ENCODE measurements around the gene ERMP1.

Gene ERMP1

GRCh38 chr9:5852987-5853386, 20.1 kb upstream of the ERMP1 start:
- no peak for DNase-seq (ENCODE audit: low spot score)

- DNase-seq (ENCODE audit: low spot score): no peak
Measured at GRCh38 chr9:5851445-5851844, 18.5 kb upstream of the ERMP1 start.

DNA sequence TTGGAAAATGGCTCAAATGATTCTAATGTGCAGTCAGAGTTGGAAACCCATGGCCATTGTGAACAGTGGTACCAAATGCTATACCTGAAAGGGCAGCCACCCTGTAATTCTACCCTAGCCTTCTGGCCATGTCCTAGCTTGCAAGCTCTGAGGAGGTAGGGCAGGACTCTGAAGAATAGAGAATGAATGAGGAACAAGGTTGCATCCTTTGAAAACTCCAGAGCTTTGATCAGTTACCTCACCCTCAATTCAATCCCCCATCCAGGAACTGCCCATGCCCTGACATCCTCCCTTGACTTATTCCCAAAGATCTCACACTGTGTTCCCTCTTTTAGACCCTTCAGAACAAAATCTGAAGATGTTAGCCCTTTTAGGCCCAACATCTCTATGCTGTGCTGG, 17.8 kb upstream of the ERMP1 start:
- DNase-seq (ENCODE audit: low spot score): no peak

DNA sequence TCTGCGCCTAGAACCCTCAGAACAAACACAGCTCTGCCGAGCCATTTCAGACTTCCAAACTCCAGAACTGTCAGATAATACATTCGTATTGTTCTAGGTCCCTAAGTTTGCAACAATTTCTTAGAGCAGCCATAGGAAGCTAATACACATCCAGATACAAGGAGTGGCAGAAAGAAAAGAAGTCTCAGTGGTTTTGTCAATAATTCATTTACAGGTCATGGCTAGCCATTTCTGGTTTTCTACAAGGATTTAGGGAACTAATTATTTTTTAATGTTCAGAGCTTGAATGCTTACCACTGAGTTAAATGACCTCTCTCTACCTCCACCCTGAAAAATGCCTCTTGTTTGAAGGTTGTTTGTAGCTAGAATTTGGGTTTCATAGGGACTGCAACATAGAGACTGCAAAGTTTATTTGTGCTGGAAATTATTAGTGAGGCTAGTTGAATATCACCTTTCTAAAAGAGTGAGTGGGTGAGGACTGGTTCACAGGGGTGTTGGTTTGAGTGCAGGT, 15.5 kb upstream of the ERMP1 start:
- no peak for DNase-seq (ENCODE audit: low spot score)

- no peak for DNase-seq (ENCODE audit: low spot score)
Measured at GRCh38 chr9:5846501-5846921, 13.6 kb upstream of the ERMP1 start.

GRCh38 chr9:5846096-5846495, 13.2 kb upstream of the ERMP1 start:
- DNase-seq (ENCODE audit: low spot score): no peak

DNA sequence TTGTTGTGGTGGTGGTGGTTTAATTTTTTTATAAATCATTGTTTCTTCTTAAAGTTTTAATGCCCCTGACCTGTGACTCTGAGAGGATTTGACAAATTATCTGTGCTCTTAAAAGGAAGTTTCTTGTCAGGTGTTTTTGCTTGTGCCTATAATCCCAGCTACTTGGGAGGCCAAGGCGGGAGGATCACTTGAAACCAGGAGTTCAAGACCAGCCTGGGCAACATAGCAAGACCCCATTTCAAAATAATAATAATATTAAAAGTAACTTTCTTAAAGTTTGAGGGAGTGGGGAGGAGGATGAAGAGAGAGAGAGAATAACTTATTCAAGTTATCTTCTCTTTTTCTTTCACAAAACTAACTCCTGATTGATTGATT, 12.2 kb upstream of the ERMP1 start:
- DNase-seq (ENCODE audit: low spot score): no peak

GRCh38 chr9:5843794-5844471, 11.0 kb upstream of the ERMP1 start:
- DNase-seq (ENCODE audit: low spot score): peak; percentile 49

DNA sequence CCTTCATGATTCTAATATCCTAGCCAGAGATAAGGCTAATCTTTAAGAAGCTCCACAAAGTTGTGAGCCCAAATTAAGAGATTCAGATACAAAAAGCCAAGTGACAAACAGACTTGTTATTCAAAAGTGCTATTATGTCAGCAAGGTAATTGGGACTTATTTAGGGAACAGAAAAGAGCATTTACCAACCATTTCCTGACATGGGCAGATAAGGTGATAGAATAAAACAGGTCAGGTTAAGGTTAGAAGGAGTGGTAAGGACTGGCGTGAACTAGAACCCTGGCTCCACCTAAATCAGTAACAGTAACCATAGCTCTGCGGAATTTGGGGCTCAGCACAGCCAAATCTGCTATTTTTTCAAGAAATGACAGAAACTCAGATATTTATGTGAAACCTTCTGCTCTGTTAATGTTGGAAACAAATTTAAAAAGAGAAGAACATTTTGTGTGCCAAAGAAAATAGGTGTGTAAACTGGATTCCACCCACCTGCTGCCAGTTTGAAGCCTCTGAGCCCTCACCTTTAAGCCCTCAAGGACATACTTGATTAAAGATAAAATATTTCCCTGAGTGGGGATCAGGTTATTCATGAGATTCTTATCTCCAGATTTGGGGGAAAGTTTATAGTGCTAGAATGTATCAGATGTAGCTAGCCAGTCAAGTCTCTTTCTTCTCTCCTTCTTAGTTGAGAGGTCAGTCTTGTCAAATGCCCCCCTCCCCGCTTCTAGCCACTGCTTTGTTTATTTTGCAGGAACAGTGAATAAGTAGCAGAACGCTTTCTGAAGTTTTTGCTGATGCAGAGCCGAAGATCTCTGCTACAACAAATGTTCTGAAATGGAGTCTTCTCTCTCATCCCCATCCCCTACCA, 10.2 kb upstream of the ERMP1 start:
- no peak for DNase-seq (ENCODE audit: low spot score)

GRCh38 chr9:5841771-5842573, 9.1 kb upstream of the ERMP1 start:
- DNase-seq (ENCODE audit: low spot score): no peak

- DNase-seq (ENCODE audit: low spot score): no peak
Measured at GRCh38 chr9:5840788-5841187, 7.9 kb upstream of the ERMP1 start.

GRCh38 chr9:5839572-5839902, 6.6 kb upstream of the ERMP1 start:
- no peak for DNase-seq (ENCODE audit: low spot score)

- DNase-seq (ENCODE audit: low spot score): peak; percentile 70
Measured at GRCh38 chr9:5838884-5839571, 6.1 kb upstream of the ERMP1 start.

- DNase-seq (ENCODE audit: low spot score): no peak
Measured at GRCh38 chr9:5835808-5836207, 2.9 kb upstream of the ERMP1 start.

DNA sequence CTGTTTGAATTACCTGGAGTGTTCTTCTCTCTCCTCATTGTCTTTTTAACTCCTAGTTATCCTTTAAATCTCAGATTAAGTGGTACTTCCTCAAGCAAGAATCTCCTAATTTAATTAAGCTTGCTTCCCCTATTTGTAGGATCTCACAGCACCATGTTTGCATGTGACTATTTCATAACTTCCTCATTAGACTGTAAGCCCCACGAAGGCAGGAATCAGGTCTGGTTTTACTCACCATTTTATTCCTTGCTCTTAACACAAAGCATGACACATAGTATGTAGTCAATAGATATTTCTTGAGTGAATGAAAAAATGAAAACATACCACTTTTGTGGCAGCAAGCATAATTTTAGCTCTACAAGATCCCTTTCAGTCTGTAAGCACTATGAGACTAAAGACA, 1.3 kb upstream of the ERMP1 start:
- DNase-seq (ENCODE audit: low spot score): no peak

- DNase-seq (ENCODE audit: low spot score): no peak
Measured at GRCh38 chr9:5832071-5832537, 813 bp downstream of the ERMP1 start.

DNA sequence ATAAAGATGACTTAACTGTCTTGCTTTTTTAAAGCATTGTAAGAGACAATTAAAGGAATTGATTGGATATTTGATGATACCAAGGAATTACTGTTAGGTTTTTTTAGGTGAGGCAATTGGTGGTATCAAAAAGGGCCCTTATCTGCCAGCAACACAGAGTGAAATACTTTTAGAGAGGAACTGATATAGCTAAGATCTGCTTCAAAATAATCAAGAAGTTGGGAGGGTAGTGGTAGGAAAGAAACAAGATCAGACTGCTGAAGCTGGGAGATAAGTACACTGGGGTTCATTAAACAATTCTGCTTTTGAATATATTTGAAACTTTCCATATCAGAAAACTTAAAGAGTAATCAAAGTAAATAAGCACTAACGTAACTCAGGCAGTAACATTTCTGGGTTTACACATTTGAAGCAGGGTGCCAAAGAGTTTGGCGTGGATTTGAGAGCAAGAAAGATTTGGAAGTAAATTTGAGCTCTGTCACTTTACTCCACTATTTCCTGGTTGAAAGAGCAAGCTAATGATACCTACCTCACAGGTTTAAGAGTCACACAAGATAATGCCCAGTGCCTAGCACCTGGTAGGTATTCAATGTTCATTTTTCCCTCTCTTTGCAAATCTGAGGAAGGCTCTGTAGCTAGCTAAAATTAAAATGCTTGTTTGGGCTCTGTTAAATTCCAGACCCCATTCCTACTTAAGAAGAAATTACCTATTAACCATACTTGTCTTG, 6.9 kb downstream of the ERMP1 start:
- DNase-seq (ENCODE audit: low spot score): no peak

GRCh38 chr9:5825223-5825622, 7.7 kb downstream of the ERMP1 start:
- DNase-seq (ENCODE audit: low spot score): no peak

- no peak for DNase-seq (ENCODE audit: low spot score)
Measured at GRCh38 chr9:5820425-5820824, 12.5 kb downstream of the ERMP1 start.

- no peak for DNase-seq (ENCODE audit: low spot score)
Measured at GRCh38 chr9:5819174-5819573, 13.7 kb downstream of the ERMP1 start.

- no peak for DNase-seq (ENCODE audit: low spot score)
Measured at GRCh38 chr9:5818424-5819142, 14.3 kb downstream of the ERMP1 start.

Data from HuH-7 (cell line).